ENCODE results near the gene KIF4A.
"Not testable (repeated sequence)": the region's sequence is repeated elsewhere in the genome, so short reads cannot be mapped to it uniquely, and the experiment has no call there.

KIF4A gene

GRCh38 chrX:70262952-70263567 is 26.8 kb upstream of the KIF4A start:
- DNase-seq (ENCODE audit: low read depth): peak; percentile 75
- H3K4me3 ChIP-seq (ENCODE audit: low read length): no peak overlapping the region
- TF ChIP-seq CTCF (IDR thresholded peaks at IDR 0.05; ENCODE audit: insufficient read depth, low read depth, low read length, missing control alignments): peak; percentile 82

- no peak for TF ChIP-seq CTCF (IDR thresholded peaks at IDR 0.05; ENCODE audit: insufficient read depth, low read depth, low read length, missing control alignments)
- no peak for DNase-seq (ENCODE audit: low read depth)
- no peak overlapping the region for H3K4me3 ChIP-seq (ENCODE audit: low read length)
Observed at GRCh38 chrX:70264784-70265183, 25.1 kb upstream of the KIF4A start.

- TF ChIP-seq CTCF (IDR thresholded peaks at IDR 0.05; ENCODE audit: insufficient read depth, low read depth, low read length, missing control alignments): no peak
- DNase-seq (ENCODE audit: low read depth): no peak
- H3K4me3 ChIP-seq (ENCODE audit: low read length): no peak within 1 kb of the TSS
Observed at GRCh38 chrX:70268034-70268433, 21.9 kb upstream of the KIF4A start, which contains the start of gene ARR3. Gene ARR3, plus strand, starts transcription at chrX:70268334. Its CDS starts 1,052 bp downstream, at chrX:70269386.

GRCh38 chrX:70274029-70274428 is 15.9 kb upstream of the KIF4A start:
- not testable (repeated sequence) for H3K4me3 ChIP-seq (ENCODE audit: low read length); DNase-seq (ENCODE audit: low read depth)

GRCh38 chrX:70279081-70279480 is 10.8 kb upstream of the KIF4A start:
- no peak for DNase-seq (ENCODE audit: low read depth)
- H3K4me3 ChIP-seq (ENCODE audit: low read length): no peak overlapping the region
- TF ChIP-seq CTCF (IDR thresholded peaks at IDR 0.05; ENCODE audit: insufficient read depth, low read depth, low read length, missing control alignments): no peak

DNA sequence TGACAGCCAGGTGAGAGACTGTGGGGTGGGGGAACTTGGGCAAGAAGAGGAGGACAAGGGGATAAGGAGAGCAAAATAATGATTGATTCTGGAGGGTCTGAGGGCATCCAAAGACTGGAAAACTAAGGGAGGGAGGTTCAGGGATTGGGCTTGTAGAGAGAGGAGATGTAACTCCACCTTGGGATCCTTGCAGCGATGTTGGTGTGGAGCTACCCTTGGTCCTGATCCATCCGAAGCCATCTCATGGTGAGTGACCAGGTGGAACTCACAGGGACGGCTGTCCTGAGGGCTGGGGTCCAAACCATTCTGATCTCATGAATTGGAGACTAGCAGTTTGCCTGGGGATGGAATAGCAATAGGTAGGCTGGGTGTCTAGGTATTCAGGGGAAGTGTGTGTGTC is 9.3 kb upstream of the KIF4A start:
- no peak for TF ChIP-seq CTCF (IDR thresholded peaks at IDR 0.05; ENCODE audit: insufficient read depth, low read depth, low read length, missing control alignments)
- no peak overlapping the region for H3K4me3 ChIP-seq (ENCODE audit: low read length)
- DNase-seq (ENCODE audit: low read depth): no peak

DNA sequence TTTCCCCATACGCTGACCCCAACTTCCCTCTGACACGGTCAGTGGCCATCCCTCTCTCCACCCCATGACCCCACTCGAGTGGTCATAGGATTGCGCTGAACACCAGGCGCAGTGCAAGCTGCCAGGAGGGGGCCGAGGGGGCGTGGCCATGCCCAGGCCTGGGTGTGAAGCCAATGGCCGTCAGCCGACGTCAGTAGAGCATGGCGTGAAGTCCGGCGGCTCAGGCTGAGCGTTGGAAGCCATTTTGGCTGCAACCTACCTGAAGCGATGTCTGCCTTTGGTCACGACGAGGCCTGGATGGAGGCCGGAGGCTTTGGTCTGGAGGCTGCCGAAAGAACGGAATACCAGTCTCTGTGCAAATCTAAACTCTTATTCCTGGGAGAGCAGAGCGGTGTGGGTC is 8.0 kb upstream of the KIF4A start, which contains the start of gene RAB41:
RAB41 (plus strand) TSS at position 222 of the 400 bp plus-strand sequence; CDS start at position 268, 46 bp downstream.
- TF ChIP-seq CTCF (IDR thresholded peaks at IDR 0.05; ENCODE audit: insufficient read depth, low read depth, low read length, missing control alignments): no peak
- no peak within 1 kb of the TSS for H3K4me3 ChIP-seq (ENCODE audit: low read length)
- no peak for DNase-seq (ENCODE audit: low read depth)
